HG03045 (cell line): ENCODE data around the gene FBRS.
A peak's percentile ranks its signal among the peaks of the same experiment; 100 is the strongest.

Source experiments
- ATAC-seq: cut with Tn5 transposase; IDR thresholded peaks from one replicate; pipeline ENCODE4 v1.9.1; 2021; ENCODE audit warnings: mild to moderate bottlenecking, moderate library complexity; ENCODE audit not compliant: unreplicated experiment

Gene FBRS

GRCh38 chr16:30641378-30641982 lies 16.8 kb upstream of the FBRS start:
- no peak for ATAC-seq

GRCh38 chr16:30644334-30644830 lies 13.8 kb upstream of the FBRS start:
- no peak for ATAC-seq

GRCh38 chr16:30645727-30646126 lies 12.5 kb upstream of the FBRS start:
- ATAC-seq: no peak

- no peak for ATAC-seq
These were observed 11.0 kb upstream of the FBRS start for GRCh38 chr16:30647274-30647571.

- ATAC-seq: peak; percentile 1
These were observed 8.4 kb upstream of the FBRS start for GRCh38 chr16:30649725-30650368.

GRCh38 chr16:30650369-30651123 lies 7.7 kb upstream of the FBRS start, which contains the start of gene PRR14:
PRR14 (plus strand) TSS chr16:30650960; CDS start chr16:30651646, 686 bp downstream.
- ATAC-seq: peak; percentile 73

GRCh38 chr16:30651124-30652004 lies 6.9 kb upstream of the FBRS start:
- ATAC-seq: peak; percentile 44

- ATAC-seq: no peak
These were observed 6.3 kb upstream of the FBRS start for GRCh38 chr16:30652005-30652296.

GRCh38 chr16:30652718-30653117 lies 5.5 kb upstream of the FBRS start:
- no peak for ATAC-seq

- ATAC-seq: no peak
These were observed 3.4 kb upstream of the FBRS start for GRCh38 chr16:30654856-30655255.

GRCh38 chr16:30655815-30656347 lies 2.4 kb upstream of the FBRS start:
- no peak for ATAC-seq

- no peak for ATAC-seq
These were observed 1.8 kb upstream of the FBRS start for GRCh38 chr16:30656388-30656787.

- ATAC-seq: no peak
These were observed 1.0 kb upstream of the FBRS start for GRCh38 chr16:30656974-30657865.

GRCh38 chr16:30658731-30659506 lies 688 bp downstream of the FBRS start:
- peak; percentile 29 for ATAC-seq

- ATAC-seq: no peak
These were observed 1.5 kb downstream of the FBRS start for GRCh38 chr16:30659507-30660423.

- no peak for ATAC-seq
These were observed 2.4 kb downstream of the FBRS start for GRCh38 chr16:30660424-30661261.

- ATAC-seq: no peak
These were observed 4.2 kb downstream of the FBRS start for GRCh38 chr16:30662449-30662848.
